Breast epithelium (tissue), 3 donors: ENCODE data around the gene GTF2I.

Source experiments
- CTCF ChIP-seq, 3 donors: fragments of 450-650 bp; IDR thresholded peaks; one replicate each; pipeline ENCODE4 v1.5.1; 2016 to 2017; ENCODE audit warnings: antibody characterized with exemption in 3 of 3, mild to moderate bottlenecking in 3 of 3, moderate library complexity in 3 of 3
- POLR2A ChIP-seq: fragments of 450-650 bp; IDR thresholded peaks from one replicate; pipeline ENCODE4 v1.6.1; 2016; ENCODE audit warnings: antibody characterized with exemption, mild to moderate bottlenecking, moderate library complexity

GRCh38 chr7:74683799-74684198, 26.3 kb downstream of the GTF2I start:
- no peak for TF ChIP-seq POLR2A
- no peak for TF ChIP-seq CTCF (IDR thresholded peaks at IDR 0.05)
